Karpas-422 (cell line): Measurements from ENCODE around the gene SNX11. TPM values are rescaled to one million over a fixed set of nuclear protein-coding genes. Genes with fewer than 3 reads are reported as not detected.

Experiments
- DNase-seq: peaks from one replicate; pipeline ENCODE4 v3.0.0-alpha.2; 2015
- H2AFZ ChIP-seq: fragments of 200-600 bp; sonication (generic); 2 replicates; pipeline ENCODE4 v1.6.1; 2014; ENCODE audit warnings: antibody characterized with exemption, low read length, mixed read lengths
- H3K27ac ChIP-seq: fragments of 200-600 bp; sonication (generic); 2 replicates; pipeline ENCODE4 v1.5.1; 2014; ENCODE audit warnings: mild to moderate bottlenecking, low read length, moderate library complexity
- H3K27me3 ChIP-seq: fragments of 200-600 bp; sonication (generic); 2 replicates; pipeline ENCODE4 v1.6.1; 2014; ENCODE audit warnings: low read length, mixed read lengths
- H3K36me3 ChIP-seq: fragments of 200-600 bp; sonication (generic); 2 replicates; pipeline ENCODE4 v1.6.1; 2014; ENCODE audit warnings: low read length, mixed read lengths; ENCODE audit not compliant: insufficient read depth
- H3K4me1 ChIP-seq: fragments of 200-600 bp; sonication (generic); 2 replicates; pipeline ENCODE4 v1.6.1; 2014; ENCODE audit warnings: mild to moderate bottlenecking, low read length, mixed read lengths
- H3K4me2 ChIP-seq: fragments of 200-600 bp; sonication (generic); 2 replicates; pipeline ENCODE4 v1.6.1; 2014; ENCODE audit warnings: low read length, low read depth, mild to moderate bottlenecking; ENCODE audit not compliant: poor library complexity, severe bottlenecking
- H3K4me3 ChIP-seq: fragments of 200-600 bp; sonication (generic); 2 replicates; pipeline ENCODE4 v1.5.1; 2014; ENCODE audit warnings: mild to moderate bottlenecking, antibody characterized with exemption, low read length, mixed read lengths
- H3K79me2 ChIP-seq: fragments of 200-600 bp; sonication (generic); 2 replicates; pipeline ENCODE4 v1.6.1; 2014; ENCODE audit warnings: mild to moderate bottlenecking, low read length, mixed read lengths
- H3K9ac ChIP-seq: fragments of 200-600 bp; sonication (generic); 2 replicates; pipeline ENCODE4 v1.6.0; 2014; ENCODE audit warnings: low read length
- H3K9me2 ChIP-seq: fragments of 200-600 bp; sonication (generic), shearing (Covaris generic); replicated peaks from 2 replicates; pipeline ENCODE4 v1.6.0; 2014; ENCODE audit warnings: mild to moderate bottlenecking, low read length, moderate library complexity; ENCODE audit not compliant: insufficient read depth
- H3K9me3 ChIP-seq: fragments of 300-700, 200-600 bp; sonication (generic); 2 replicates; pipeline ENCODE4 v1.6.1; 2014; ENCODE audit warnings: low read length, mixed read lengths
- H4K20me1 ChIP-seq: fragments of 200-600 bp; sonication (generic); 2 replicates; pipeline ENCODE4 v1.6.1; 2014; ENCODE audit warnings: mild to moderate bottlenecking, antibody characterized with exemption, low read length, low read depth; ENCODE audit not compliant: insufficient read depth
- small RNA-seq: library from RNA; depleted of rRNA; stranded (forward); fragments of <200 nt; gene quantifications from one replicate; pipeline ENCODE3, GENCODE V24; 2014
- total RNA-seq: library from RNA; depleted of rRNA; stranded (reverse); fragments of >200 nt; shearing (Covaris generic); gene quantifications from 2 replicates; pipeline ENCODE4 v1.2.3, GENCODE V29; 2014; ENCODE audit warnings: low replicate concordance; rRNA removed

The SNX11 gene
- total RNA-seq, 1 experiment from 2014 or later: 16.4 TPM

DNA sequence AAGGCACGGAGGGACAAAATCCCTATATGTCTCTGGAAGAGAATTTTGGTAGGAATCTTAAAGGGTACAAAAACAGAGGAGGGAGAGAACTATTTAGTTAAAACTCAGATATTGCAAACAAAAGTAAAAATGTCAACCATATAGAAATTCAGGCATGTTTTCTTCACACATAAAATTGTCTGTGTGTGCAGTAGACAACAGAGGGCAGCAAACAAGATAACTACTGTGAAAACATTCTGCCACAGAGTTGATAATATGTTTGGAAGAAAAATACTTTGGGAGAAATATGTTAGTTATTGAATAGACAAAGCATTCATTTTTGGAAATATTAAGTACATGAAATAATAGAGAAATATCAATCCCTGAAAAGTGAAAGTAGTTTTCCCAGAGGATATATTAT is 56.2 kb downstream of the SNX11 start:
- no peaks in the 10 kb centered on the region for H3K36me3 ChIP-seq

DNA sequence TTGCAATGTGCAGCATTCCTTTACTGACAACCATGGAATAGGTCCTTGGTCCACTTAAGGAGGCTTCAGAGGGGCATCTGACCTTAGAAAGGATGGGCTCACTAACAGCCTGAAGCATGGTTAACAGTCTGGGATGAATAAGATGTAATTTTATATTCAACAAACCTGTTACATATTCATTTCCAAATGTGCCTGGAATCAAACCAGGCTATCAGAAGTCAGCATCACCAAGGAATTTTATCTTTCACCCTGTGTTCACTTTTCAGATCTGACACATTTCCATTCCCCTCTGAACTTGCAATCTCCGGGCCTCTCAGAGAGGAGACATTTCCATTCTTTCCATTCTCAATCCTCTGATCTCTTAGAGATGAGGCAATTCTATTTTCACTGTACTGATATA is 62.4 kb downstream of the SNX11 start:
- Histone ChIP-seq H3K36me3 (no peaks in the 10 kb centered on the region), H4K20me1 (no peaks in the 10 kb centered on the region), H3K27ac (no peak overlapping the region), H3K9me3 (no peaks in the 10 kb centered on the region), H3K4me2 (no peak overlapping the region), H3K4me1 (no peaks in the 10 kb centered on the region), H3K9me2 (no peaks in the 10 kb centered on the region), H3K27me3 (no peaks in the 10 kb centered on the region), H3K79me2 (no peaks in the 10 kb centered on the region), H3K4me3 (no peak overlapping the region), H2AFZ (no peak overlapping the region), H3K9ac (no peak overlapping the region)
- DNase-seq: no peak

More for the DNA sequence above, 56.2 kb downstream of the SNX11 start:
- no peak for DNase-seq
- no peaks in the 10 kb centered on the region for H3K4me1 ChIP-seq
- H3K4me3 ChIP-seq: no peak overlapping the region
- H3K9me3 ChIP-seq: no peaks in the 10 kb centered on the region
- H3K9me2 ChIP-seq: no peaks in the 10 kb centered on the region
- no peak overlapping the region for H3K9ac ChIP-seq
- no peaks in the 10 kb centered on the region for H3K27me3 ChIP-seq
- no peaks in the 10 kb centered on the region for H3K79me2 ChIP-seq
- H3K4me2 ChIP-seq: no peak overlapping the region
- no peak overlapping the region for H2AFZ ChIP-seq
- H4K20me1 ChIP-seq: no peaks in the 10 kb centered on the region
- H3K27ac ChIP-seq: no peak overlapping the region

Small RNA genes within 50 kb of the gene (small RNA-seq; reads per million reads assigned to genes)
- not detected for gene AC004477.2
- not detected for gene MIR1203
- 0.79 reads per million, percentile 23 among the genes with 10 or more reads in this experiment for gene RNU6-1201P

Other genes starting within 250 kb of the SNX11 start
- 3.6 and 4.4 TPM in 2 replicates for gene SP2, start 211.5 kb upstream of the SNX11 start, total RNA-seq
- gene PNPO, start 166.2 kb upstream of the SNX11 start, total RNA-seq: 26.8 and 32.0 TPM in 2 replicates
- gene PRR15L, start 149.9 kb upstream of the SNX11 start, total RNA-seq: 0.97 and 2.7 TPM in 2 replicates
- 213 and 402 TPM in 2 replicates for gene CDK5RAP3, start 136.7 kb upstream of the SNX11 start, total RNA-seq
- not detected in 2 replicates for gene COPZ2, start 70.0 kb upstream of the SNX11 start, total RNA-seq
- 48.7 and 52.7 TPM in 2 replicates for gene NFE2L1, start 59.4 kb upstream of the SNX11 start, total RNA-seq
- gene CBX1, start 6.3 kb upstream of the SNX11 start, total RNA-seq: 32.5 TPM in 2 replicates